ENCODE data around the gene DECR2.
A peak's percentile ranks its signal among the peaks of the same experiment; 100 is the strongest.

The DECR2 gene

DNA sequence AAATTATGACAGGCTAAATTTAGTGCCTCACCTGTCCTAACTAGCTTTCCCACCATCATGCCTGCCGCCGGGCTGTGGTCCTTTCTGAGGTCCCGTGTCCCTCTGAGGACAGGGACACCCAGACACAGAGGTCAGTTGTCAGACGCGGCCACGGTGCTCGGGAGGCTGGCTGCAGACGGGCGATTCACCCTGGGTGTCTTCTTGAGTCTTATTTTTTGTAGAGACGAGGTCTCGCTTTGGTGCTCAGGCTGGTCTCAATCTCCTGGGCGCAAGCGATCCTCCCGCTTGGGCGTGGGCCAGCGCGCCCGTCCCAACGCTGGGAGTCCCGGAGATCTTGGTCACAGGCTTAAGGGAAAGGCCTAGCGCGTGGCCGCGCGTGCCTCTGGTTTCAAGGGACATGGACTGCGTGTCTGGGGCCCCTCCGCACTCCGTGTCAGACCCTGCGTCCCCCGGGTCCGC, 23.0 kb downstream of the DECR2 start:
- no peak for TF ChIP-seq EZH2phosphoT487 (IDR thresholded peaks at IDR 0.05; ENCODE audit: borderline replicate concordance, low read length)
- TF ChIP-seq, protein P1, sequence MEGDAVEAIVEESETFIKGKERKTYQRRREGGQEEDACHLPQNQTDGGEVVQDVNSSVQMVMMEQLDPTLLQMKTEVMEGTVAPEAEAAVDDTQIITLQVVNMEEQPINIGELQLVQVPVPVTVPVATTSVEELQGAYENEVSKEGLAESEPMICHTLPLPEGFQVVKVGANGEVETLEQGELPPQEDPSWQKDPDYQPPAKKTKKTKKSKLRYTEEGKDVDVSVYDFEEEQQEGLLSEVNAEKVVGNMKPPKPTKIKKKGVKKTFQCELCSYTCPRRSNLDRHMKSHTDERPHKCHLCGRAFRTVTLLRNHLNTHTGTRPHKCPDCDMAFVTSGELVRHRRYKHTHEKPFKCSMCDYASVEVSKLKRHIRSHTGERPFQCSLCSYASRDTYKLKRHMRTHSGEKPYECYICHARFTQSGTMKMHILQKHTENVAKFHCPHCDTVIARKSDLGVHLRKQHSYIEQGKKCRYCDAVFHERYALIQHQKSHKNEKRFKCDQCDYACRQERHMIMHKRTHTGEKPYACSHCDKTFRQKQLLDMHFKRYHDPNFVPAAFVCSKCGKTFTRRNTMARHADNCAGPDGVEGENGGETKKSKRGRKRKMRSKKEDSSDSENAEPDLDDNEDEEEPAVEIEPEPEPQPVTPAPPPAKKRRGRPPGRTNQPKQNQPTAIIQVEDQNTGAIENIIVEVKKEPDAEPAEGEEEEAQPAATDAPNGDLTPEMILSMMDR (IDR thresholded peaks at IDR 0.05; ENCODE audit: low read depth, low read length, poor library complexity, severe bottlenecking) = no peak
- Histone ChIP-seq H3K4me1 (ENCODE audit: control insufficient read depth, low read length) (peaks cover 34% of the 10 kb centered on the region), H3K27ac (ENCODE audit: low read depth, low read length) (no peak overlapping the region)

DNA sequence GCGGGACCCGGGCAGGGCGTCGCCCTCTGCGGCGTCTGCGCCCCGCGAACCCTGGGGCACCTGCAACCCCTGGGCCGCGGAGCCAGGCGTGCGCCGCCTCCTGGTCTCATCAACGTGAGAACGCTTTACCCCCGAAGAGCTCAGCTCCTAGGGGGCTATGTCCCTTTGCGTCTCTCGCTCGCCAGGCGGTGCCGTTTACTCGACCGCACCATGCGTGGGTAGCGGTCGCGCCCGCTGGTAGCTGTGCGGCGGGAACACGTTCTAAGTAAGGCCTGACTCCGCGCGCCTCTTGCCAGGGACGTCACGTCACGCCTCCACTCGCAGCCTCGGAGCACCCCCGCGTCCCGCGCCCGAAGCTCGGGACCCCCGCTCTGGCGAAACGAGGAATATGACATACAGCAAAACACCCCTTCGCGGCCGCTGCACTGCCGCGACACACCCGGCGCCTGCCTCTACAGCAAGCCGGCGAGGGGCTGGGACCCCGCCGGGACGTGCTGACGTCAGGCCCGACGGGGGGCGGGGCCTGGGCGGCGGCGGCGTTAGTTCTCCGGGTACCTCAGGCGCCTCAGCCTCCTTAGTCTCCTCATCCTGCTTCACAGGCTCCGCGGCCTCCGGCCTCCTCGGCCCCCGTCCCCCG, 23.5 kb downstream of the DECR2 start, which contains the start of gene RAB11FIP3:
Gene RAB11FIP3 (plus strand): TSS at position 568 of the 637 bp plus-strand sequence. CDS start 358 bp downstream, outside the sequence.
- Histone ChIP-seq H4K20me1 (ENCODE audit: control insufficient read depth, insufficient read depth, low read depth, low read length) (peaks cover 5% of the 10 kb centered on the region; the same call in 1 of the 2 replicates), H3K27ac (ENCODE audit: low read depth, low read length) (no peak within 1 kb of the TSS), H3F3A (ENCODE audit: control insufficient read depth, insufficient read depth) (no peaks in the 10 kb centered on the region), H3K9me2 (replicated peaks; ENCODE audit: control insufficient read depth, low read length) (no peaks in the 10 kb centered on the region), H3K4me2 (ENCODE audit: low read length) (peak within 1 kb of the TSS; percentile 87), H3K4me1 (ENCODE audit: control insufficient read depth, low read length) (peaks cover 34% of the 10 kb centered on the region), H3K27me3 (ENCODE audit: control insufficient read depth, low read length) (peaks cover 12% of the 10 kb centered on the region), H3K36me3 (ENCODE audit: control insufficient read depth, low read length) (peaks cover 16% of the 10 kb centered on the region), H3K4me3 (ENCODE audit: low read length) (peak within 1 kb of the TSS; percentile 86), H3K79me2 (ENCODE audit: control insufficient read depth, low read length) (peaks cover 40% of the 10 kb centered on the region), H3K9me3 (ENCODE audit: control insufficient read depth, insufficient read depth, low read length) (no peaks in the 10 kb centered on the region)
- TF ChIP-seq, protein P1 (IDR thresholded peaks at IDR 0.05; ENCODE audit: low read depth, low read length, poor library complexity, severe bottlenecking) = peak; percentile 39
- TF ChIP-seq EZH2phosphoT487 (IDR thresholded peaks at IDR 0.05; ENCODE audit: borderline replicate concordance, low read length) = no peak

More for the DNA sequence above, 23.0 kb downstream of the DECR2 start:
- Histone ChIP-seq H3K79me2 (ENCODE audit: control insufficient read depth, low read length) (peaks cover 34% of the 10 kb centered on the region), H3F3A (ENCODE audit: control insufficient read depth, insufficient read depth) (no peaks in the 10 kb centered on the region), H3K36me3 (ENCODE audit: control insufficient read depth, low read length) (peaks cover 16% of the 10 kb centered on the region), H3K4me3 (ENCODE audit: low read length) (peak overlapping the region; percentile 75), H3K9me2 (replicated peaks; ENCODE audit: control insufficient read depth, low read length) (no peaks in the 10 kb centered on the region), H4K20me1 (ENCODE audit: control insufficient read depth, insufficient read depth, low read depth, low read length) (peaks cover 5% of the 10 kb centered on the region; the same call in 1 of the 2 replicates), H3K4me2 (ENCODE audit: low read length) (peak overlapping the region; percentile 86), H3K9me3 (ENCODE audit: control insufficient read depth, insufficient read depth, low read length) (no peaks in the 10 kb centered on the region), H3K27me3 (ENCODE audit: control insufficient read depth, low read length) (peaks cover 12% of the 10 kb centered on the region)

DNA sequence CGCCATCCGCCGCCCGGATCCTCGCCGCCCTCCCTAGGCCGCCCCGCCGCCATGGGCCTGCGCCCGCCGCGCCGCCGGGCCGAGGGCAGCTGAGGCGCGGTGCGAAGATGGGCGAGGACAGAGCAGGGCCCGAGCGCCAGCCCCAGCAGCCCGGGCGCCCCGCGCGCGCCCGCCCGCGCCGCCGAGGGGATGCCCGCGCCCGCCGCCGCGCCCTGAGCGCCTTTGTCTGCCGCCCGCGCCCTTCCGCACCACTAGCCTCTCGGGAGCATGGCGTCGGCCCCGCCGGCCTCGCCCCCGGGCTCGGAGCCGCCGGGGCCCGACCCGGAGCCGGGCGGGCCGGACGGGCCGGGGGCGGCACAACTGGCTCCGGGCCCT, 24.0 kb downstream of the DECR2 start:
- peaks cover 12% of the 10 kb centered on the region for H3K27me3 ChIP-seq (ENCODE audit: control insufficient read depth, low read length)
- H3K9me3 ChIP-seq (ENCODE audit: control insufficient read depth, insufficient read depth, low read length) = no peaks in the 10 kb centered on the region
- no peak overlapping the region for H3K27ac ChIP-seq (ENCODE audit: low read depth, low read length)
- H3K9me2 ChIP-seq (replicated peaks; ENCODE audit: control insufficient read depth, low read length) = no peaks in the 10 kb centered on the region
- peaks cover 5% of the 10 kb centered on the region; the same call in 1 of the 2 replicates for H4K20me1 ChIP-seq (ENCODE audit: control insufficient read depth, insufficient read depth, low read depth, low read length)
- peak overlapping the region; percentile 86; the same call in 1 of the 2 replicates for H3K4me2 ChIP-seq (ENCODE audit: low read length)
- H3K4me3 ChIP-seq (ENCODE audit: low read length) = peak overlapping the region; percentile 75
- peaks cover 45% of the 10 kb centered on the region for H3K79me2 ChIP-seq (ENCODE audit: control insufficient read depth, low read length)
- H3K36me3 ChIP-seq (ENCODE audit: control insufficient read depth, low read length) = peaks cover 16% of the 10 kb centered on the region
- TF ChIP-seq, protein P1 (IDR thresholded peaks at IDR 0.05; ENCODE audit: low read depth, low read length, poor library complexity, severe bottlenecking) = no peak
- TF ChIP-seq EZH2phosphoT487 (IDR thresholded peaks at IDR 0.05; ENCODE audit: borderline replicate concordance, low read length) = no peak
- H3F3A ChIP-seq (ENCODE audit: control insufficient read depth, insufficient read depth) = no peaks in the 10 kb centered on the region
- H3K4me1 ChIP-seq (ENCODE audit: control insufficient read depth, low read length) = peaks cover 34% of the 10 kb centered on the region
